GM12878 (cell line): ENCODE measurements around the gene KNTC1. TPM values are rescaled to one million over a fixed set of nuclear protein-coding genes. Genes with fewer than 3 reads are reported as not detected.
"Not testable (repeated sequence)": the region's sequence is repeated elsewhere in the genome, so short reads cannot be mapped to it uniquely, and the experiment has no call there.

Experiments
- ATAC-seq: fragments of 200-7000 bp; cut with Tn5 transposase; 3 replicates; pipeline ENCODE4 v1.9.1; 2020; ENCODE audit warnings: mild to moderate bottlenecking, moderate library complexity
- BruUV-seq: library from RNA; stranded (reverse); fragments of 400-500 nt; replicated peaks from 2 replicates; lab custom pipeline; 2021; lab: Mats Ljungman, UMichigan
- CTCF ChIA-PET: fragments of 300-600 bp; sonication (Branson Sonifier 250); formaldehyde crosslinking; extraction: SDS; loops from one replicate; lab custom pipeline; 2021; ENCODE audit warnings: inconsistent platforms; lab: Yijun Ruan, JAX
- POLR2A ChIA-PET: fragments of 350-600 bp; formaldehyde crosslinking; extraction: SDS; loops from one replicate; lab custom pipeline; 2021; ENCODE audit warnings: inconsistent platforms; lab: Charles Lee
- RAD21 ChIA-PET: fragments of 300-600 bp; sonication (Branson Sonifier 250); formaldehyde crosslinking; loops from one replicate; lab custom pipeline; 2023; ENCODE audit warnings: antibody characterized with exemption; ENCODE audit not compliant: unreplicated experiment; lab: Charles Lee
- SMC1A ChIA-PET: fragments of 300-600 bp; sonication (Branson Sonifier 250); formaldehyde crosslinking; loops from one replicate; lab custom pipeline; 2023; ENCODE audit not compliant: unreplicated experiment, uncharacterized antibody; lab: Charles Lee
- DNase-seq: peaks from one replicate; pipeline ENCODE4 v3.0.0-alpha.2; 2011; ENCODE audit warnings: low read depth, low spot score
- FAIRE-seq: peaks from 3 replicates; lab custom pipeline; 2011; peaks lifted over from hg19 to GRCh38; lab: Jason Lieb, UNC
- H2AFZ ChIP-seq: 2 replicates; pipeline ENCODE4 v1.6.0; 2011; ENCODE audit warnings: low read depth, low read length, control low read depth; ENCODE audit not compliant: control insufficient read depth
- H3K27ac ChIP-seq: 2 replicates; pipeline ENCODE4 v1.5.1; 2011; ENCODE audit warnings: control low read depth; ENCODE audit not compliant: control insufficient read depth, insufficient read depth
- H3K27me3 ChIP-seq, 2 experiments: replicated peaks in 1 of 2; 2 replicates each; pipeline versions ENCODE4 v1.6.0 to v1.6.1; 2011; ENCODE audit warnings: low read length in 1 of 2; ENCODE audit not compliant: control insufficient read depth in 2 of 2, insufficient read depth in 2 of 2
- H3K36me3 ChIP-seq, 2 experiments: 2 replicates each; pipeline ENCODE4 v1.5.1; 2011; ENCODE audit warnings: low read length in 1 of 2; ENCODE audit not compliant: control insufficient read depth in 2 of 2, insufficient read depth in 2 of 2
- H3K4me1 ChIP-seq: 2 replicates; pipeline ENCODE4 v1.6.1; 2011; ENCODE audit warnings: mild to moderate bottlenecking, low read length, moderate library complexity, mixed read lengths; ENCODE audit not compliant: control insufficient read depth, insufficient read depth
- H3K4me2 ChIP-seq: 2 replicates; pipeline ENCODE4 v1.6.0; 2011; ENCODE audit warnings: control low read depth; ENCODE audit not compliant: control insufficient read depth, insufficient read depth
- H3K4me3 ChIP-seq: fragments of 200-600 bp; sonication (generic); 2 replicates; pipeline ENCODE4 v1.5.1; 2016
- H3K79me2 ChIP-seq: 2 replicates; pipeline ENCODE4 v1.6.0; 2011; ENCODE audit warnings: low read length; ENCODE audit not compliant: control insufficient read depth, insufficient read depth
- H3K9ac ChIP-seq: 2 replicates; pipeline ENCODE4 v1.8.0; 2011; ENCODE audit warnings: low read length, control low read depth, mixed read lengths; ENCODE audit not compliant: control insufficient read depth, insufficient read depth
- H3K9me3 ChIP-seq: replicated peaks from 3 replicates; pipeline ENCODE4 v1.5.1; 2011; ENCODE audit warnings: mild to moderate bottlenecking, low read length; ENCODE audit not compliant: control insufficient read depth, insufficient read depth
- H4K20me1 ChIP-seq: 2 replicates; pipeline ENCODE4 v1.6.0; 2011; ENCODE audit not compliant: control insufficient read depth, insufficient read depth
- CHD2 ChIP-seq: IDR thresholded peaks from 2 replicates; pipeline ENCODE4 v1.6.1; 2011; ENCODE audit warnings: low read depth, low read length, improper control_type of control experiment, borderline replicate concordance
- CREB1 ChIP-seq: IDR thresholded peaks from 2 replicates; pipeline ENCODE4 v1.6.1; 2012; ENCODE audit warnings: low read depth, mild to moderate bottlenecking, inconsistent platforms
- DPF2 ChIP-seq: fragments of 450-650 bp; IDR thresholded peaks from 2 replicates; pipeline ENCODE4 v1.6.1; 2017; ENCODE audit warnings: mild to moderate bottlenecking
- MYC ChIP-seq: IDR thresholded peaks from 2 replicates; pipeline ENCODE4 v1.6.1; 2011; ENCODE audit warnings: mild to moderate bottlenecking, low read length, moderate library complexity, inconsistent platforms; ENCODE audit not compliant: insufficient read depth, insufficient replicate concordance, insufficient read length, severe bottlenecking
- SMAD1 ChIP-seq: fragments of 450-650 bp; IDR thresholded peaks from 2 replicates; pipeline ENCODE4 v1.6.1; 2018; ENCODE audit warnings: mild to moderate bottlenecking, low read depth; ENCODE audit not compliant: partially characterized antibody
- ZSCAN29 ChIP-seq: fragments of 450-650 bp; IDR thresholded peaks from 2 replicates; pipeline ENCODE4 v1.6.1; 2017; ENCODE audit warnings: mild to moderate bottlenecking, moderate library complexity
- WGBS: methylation state at CpG from one replicate; pipeline ENCODE4 v1.1.6; 2016; ENCODE audit warnings: low lambda C conversion rate; ENCODE audit not compliant: insufficient replicate concordance, insufficient coverage; ENCODE audit errors: missing lambda C conversion rate; 5-methylcytosine and 5-hydroxymethylcytosine counted together
- in situ Hi-C: fragments of 300-500 bp; cut with MboI; formaldehyde crosslinking; loops from 9 replicates; pipeline ENCODE4 v1.14.3; 2018; ENCODE audit warnings: mixed read lengths
- intact Hi-C: fragments of 100-400 bp; cut with micrococcal nuclease; formaldehyde crosslinking; loops from one replicate; pipeline ENCODE4 v1.14.2; 2022; ENCODE audit not compliant: unreplicated experiment
- polyA plus RNA-seq, 11 experiments: library from polyadenylated mRNA; depleted of rRNA in 4 of 11; unstranded in 6 of 11; stranded (reverse) in 5 of 11; fragments of >200 nt; fragmentation: Nextera tagmentation in 4 of 11; fragmentation: Illumina TruSeq in 1 of 11; extraction: Ambion mirVana in 4 of 11; extraction: Trizol in 1 of 11; gene quantifications; 1 replicate in 1 of 11; 2 replicates in 10 of 11; pipeline versions ENCODE4 v1.2.1 to v1.2.3, GENCODE V29; 2011 to 2016; ENCODE audit warnings: inconsistent platforms in 2 of 11, missing spikeins in 2 of 11, low read depth in 1 of 11
- total RNA-seq, 4 experiments: library from RNA; depleted of rRNA in 3 of 4; stranded (reverse); fragments of >200 nt in 3 of 4; fragmentation: Illumina TruSeq in 1 of 4; extraction: Trizol in 1 of 4; gene quantifications; 2 replicates each; pipeline versions ENCODE4 v1.2.1 to v1.2.3, GENCODE V29; 2013 to 2021
- TF ChIP-seq, protein P1 (sequence below): fragments of 150-350 bp; IDR thresholded peaks from 2 replicates; pipeline ENCODE4 v1.6.1; 2014; ENCODE audit warnings: mild to moderate bottlenecking, low read depth, low read length

The KNTC1 gene
- total and polyA plus RNA-seq, 10 of the 15 experiments (the other 5 are each of a cell fraction or from before 2014, with no cell fraction given): 37.2 to 118 (median 76.3) TPM

DNA sequence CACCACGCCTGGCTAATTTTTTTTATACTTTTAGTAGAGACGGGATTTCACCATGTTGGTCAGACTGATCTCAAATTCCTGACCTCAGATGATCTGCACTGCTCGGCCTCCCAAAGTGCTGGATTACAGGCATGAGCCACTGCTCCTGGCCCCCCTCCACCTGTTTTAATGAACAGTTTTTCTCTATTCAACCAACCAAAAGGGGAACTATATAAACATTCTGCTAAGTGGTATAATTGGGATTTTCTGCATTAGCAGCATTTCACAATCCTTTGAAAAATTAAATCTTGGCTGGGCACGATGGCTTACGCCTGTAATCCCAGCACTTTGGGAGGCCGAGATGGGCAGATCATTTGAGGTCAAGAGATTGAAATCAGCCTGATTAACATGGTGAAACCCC is 44.8 kb downstream of the KNTC1 start:
- Histone ChIP-seq H3K27ac (no peak overlapping the region), H3K4me3 (no peak overlapping the region), H3K36me3 (peaks cover 4 to 19% of the 10 kb centered on the region in 2 experiments), H3K4me1 (no peaks in the 10 kb centered on the region), H3K27me3 (no peaks in the 10 kb centered on the region), H4K20me1 (no peaks in the 10 kb centered on the region), H2AFZ (no peak overlapping the region), H3K79me2 (no peaks in the 10 kb centered on the region), H3K4me2 (no peak overlapping the region), H3K9me3 (no peaks in the 10 kb centered on the region), H3K9ac (no peak overlapping the region)
- intact Hi-C loops (no loop called here), in situ Hi-C loops (no loop called here)
- ChIA-PET SMC1A (no interaction called here), CTCF (no interaction called here), RAD21 (no interaction called here), POLR2A (no interaction called here)
- no peak for DNase-seq
- FAIRE-seq: no peak
- TF ChIP-seq CREB1 (no peak), SMAD1 (no peak), CHD2 (no peak), ZSCAN29 (no peak), DPF2 (no peak), MYC (no peak)
- TF ChIP-seq, protein P1, sequence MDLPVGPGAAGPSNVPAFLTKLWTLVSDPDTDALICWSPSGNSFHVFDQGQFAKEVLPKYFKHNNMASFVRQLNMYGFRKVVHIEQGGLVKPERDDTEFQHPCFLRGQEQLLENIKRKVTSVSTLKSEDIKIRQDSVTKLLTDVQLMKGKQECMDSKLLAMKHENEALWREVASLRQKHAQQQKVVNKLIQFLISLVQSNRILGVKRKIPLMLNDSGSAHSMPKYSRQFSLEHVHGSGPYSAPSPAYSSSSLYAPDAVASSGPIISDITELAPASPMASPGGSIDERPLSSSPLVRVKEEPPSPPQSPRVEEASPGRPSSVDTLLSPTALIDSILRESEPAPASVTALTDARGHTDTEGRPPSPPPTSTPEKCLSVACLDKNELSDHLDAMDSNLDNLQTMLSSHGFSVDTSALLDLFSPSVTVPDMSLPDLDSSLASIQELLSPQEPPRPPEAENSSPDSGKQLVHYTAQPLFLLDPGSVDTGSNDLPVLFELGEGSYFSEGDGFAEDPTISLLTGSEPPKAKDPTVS: no peak
- no TSS peak for BruUV-seq
- WGBS: 90% methylated on average over 6 of the region's 6 CpGs
- ATAC-seq: no peak

DNA sequence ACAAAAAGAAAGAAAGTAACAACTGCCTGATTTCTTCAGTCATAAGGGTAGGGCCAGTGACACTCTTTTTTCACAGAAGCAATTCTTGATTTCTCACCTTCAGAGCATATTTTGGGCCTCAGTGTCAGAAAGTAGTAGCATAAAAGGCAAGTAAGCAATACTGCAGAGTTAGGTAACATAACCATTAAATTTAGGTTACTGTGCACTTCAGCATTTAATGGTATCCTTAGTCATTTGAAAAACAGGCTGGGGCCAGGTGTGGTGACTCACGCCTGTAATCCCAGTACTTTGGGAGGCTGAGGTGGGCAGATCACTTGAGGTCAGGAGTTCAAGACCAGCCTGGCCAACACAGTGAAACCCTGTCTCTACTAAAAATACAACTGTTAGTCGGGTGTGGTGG is 56.2 kb downstream of the KNTC1 start:
- FAIRE-seq, H3K27me3 ChIP-seq, H3K27ac ChIP-seq, DNase-seq, H3K4me1 ChIP-seq, intact Hi-C loops, H3K4me3 ChIP-seq, H3K9me3 ChIP-seq, CTCF ChIA-PET, H3K9ac ChIP-seq, H3K4me2 ChIP-seq, H2AFZ ChIP-seq, H4K20me1 ChIP-seq, in situ Hi-C loops, BruUV-seq, ATAC-seq, RAD21 ChIA-PET, H3K79me2 ChIP-seq: not testable (repeated sequence)
- 91% methylated on average over 2 of the region's 2 CpGs for WGBS
- H3K36me3 ChIP-seq: peaks cover 9 to 38% of the 10 kb centered on the region in 2 experiments
- ChIA-PET POLR2A (interaction anchor here (0.6 kb wide), 1 partner anchor 27 kb away, joined by 7 read pairs; no protein-coding TSS in a partner anchor), SMC1A (interaction anchor here (1.2 kb wide), 1 partner anchor 16 kb away, joined by 3 read pairs; no protein-coding TSS in a partner anchor)
